Neural progenitor cell (in vitro differentiated cells): ENCODE data around the gene LASP1. TPM values are rescaled to one million over a fixed set of nuclear protein-coding genes. Genes with fewer than 3 reads are reported as not detected.

ENCODE experiments used
- DNase-seq: peaks from one replicate; pipeline ENCODE4 v3.0.0-alpha.2; 2016; ENCODE audit warnings: low spot score
- H2AFZ ChIP-seq: fragments of 200-600 bp; sonication (generic); replicated peaks from 2 replicates; pipeline ENCODE4 v1.6.1; 2016; ENCODE audit warnings: antibody characterized with exemption
- H3F3A ChIP-seq: fragments of 200-600 bp; sonication (generic); 2 replicates; pipeline ENCODE4 v1.6.1; 2016; ENCODE audit warnings: antibody characterized with exemption, low read depth
- H3K27ac ChIP-seq: fragments of 200-600 bp; sonication (generic); 2 replicates; pipeline ENCODE4 v1.5.1; 2016; ENCODE audit warnings: mild to moderate bottlenecking
- H3K27me3 ChIP-seq: fragments of 200-600 bp; sonication (generic); 2 replicates; pipeline ENCODE4 v1.6.1; 2016; ENCODE audit warnings: mild to moderate bottlenecking, moderate library complexity
- H3K36me3 ChIP-seq: fragments of 200-600 bp; sonication (generic); 2 replicates; pipeline ENCODE4 v1.5.1; 2016
- H3K4me1 ChIP-seq: fragments of 200-600 bp; sonication (generic); 2 replicates; pipeline ENCODE4 v1.6.1; 2016; ENCODE audit warnings: mixed run types
- H3K4me2 ChIP-seq: fragments of 200-600 bp; sonication (generic); 2 replicates; pipeline ENCODE4 v1.6.1; 2016
- H3K4me3 ChIP-seq: fragments of 200-600 bp; sonication (generic); 2 replicates; pipeline ENCODE4 v1.5.1; 2016
- H3K79me2 ChIP-seq: fragments of 200-600 bp; sonication (generic); 2 replicates; pipeline ENCODE4 v1.6.1; 2016; ENCODE audit warnings: low read depth
- H3K9ac ChIP-seq: fragments of 200-600 bp; sonication (generic); 2 replicates; pipeline ENCODE4 v1.6.1; 2016
- H3K9me3 ChIP-seq: fragments of 200-600 bp; sonication (generic); 2 replicates; pipeline ENCODE4 v1.5.1; 2016; ENCODE audit warnings: low read depth
- H4K20me1 ChIP-seq: fragments of 200-600 bp; sonication (generic); 2 replicates; pipeline ENCODE4 v1.6.1; 2016; ENCODE audit warnings: low read depth
- H3K27ac Mint-ChIP-seq: 3 replicates; pipeline ENCODE4 v1.8.0; 2021; ENCODE audit warnings: mixed read lengths
- H3K27me3 Mint-ChIP-seq: 2 replicates; pipeline ENCODE4 v1.8.0; 2022; ENCODE audit warnings: low read depth, mild to moderate bottlenecking, inconsistent platforms, moderate library complexity, mixed read lengths; ENCODE audit not compliant: insufficient read depth
- H3K36me3 Mint-ChIP-seq: 3 replicates; pipeline ENCODE4 v1.8.0; 2021; ENCODE audit warnings: mixed read lengths
- H3K4me1 Mint-ChIP-seq: 3 replicates; pipeline ENCODE4 v1.8.0; 2021; ENCODE audit warnings: mixed read lengths
- H3K4me3 Mint-ChIP-seq: 3 replicates; pipeline ENCODE4 v1.8.0; 2021; ENCODE audit warnings: mild to moderate bottlenecking, moderate library complexity, mixed read lengths
- H3K9me3 Mint-ChIP-seq: 3 replicates; pipeline ENCODE4 v1.8.0; 2020; ENCODE audit warnings: mixed read lengths
- EZH2 ChIP-seq: fragments of 200-600 bp; sonication (generic); IDR thresholded peaks from 2 replicates; pipeline ENCODE4 v1.6.1; 2017; ENCODE audit warnings: antibody characterized with exemption, mild to moderate bottlenecking, moderate library complexity
- EZH2phosphoT487 ChIP-seq: fragments of 200-600 bp; sonication (generic); IDR thresholded peaks from 2 replicates; pipeline ENCODE4 v1.6.1; 2017; ENCODE audit warnings: antibody characterized with exemption
- total RNA-seq: library from RNA; depleted of rRNA; stranded (reverse); fragments of >200 nt; gene quantifications from 2 replicates; pipeline ENCODE4 v1.2.3, GENCODE V29; 2015; ENCODE audit warnings: low replicate concordance
- TF ChIP-seq, protein P1 (sequence below): fragments of 200-600 bp; sonication (generic); IDR thresholded peaks from 2 replicates; pipeline ENCODE4 v1.5.1; 2017; ENCODE audit warnings: antibody characterized with exemption, mild to moderate bottlenecking

LASP1 gene
- total RNA-seq, 1 donor from 2014 or later = 45.2 TPM

- no peak for TF ChIP-seq EZH2phosphoT487
- TF ChIP-seq EZH2 = no peak
- TF ChIP-seq, protein P1, sequence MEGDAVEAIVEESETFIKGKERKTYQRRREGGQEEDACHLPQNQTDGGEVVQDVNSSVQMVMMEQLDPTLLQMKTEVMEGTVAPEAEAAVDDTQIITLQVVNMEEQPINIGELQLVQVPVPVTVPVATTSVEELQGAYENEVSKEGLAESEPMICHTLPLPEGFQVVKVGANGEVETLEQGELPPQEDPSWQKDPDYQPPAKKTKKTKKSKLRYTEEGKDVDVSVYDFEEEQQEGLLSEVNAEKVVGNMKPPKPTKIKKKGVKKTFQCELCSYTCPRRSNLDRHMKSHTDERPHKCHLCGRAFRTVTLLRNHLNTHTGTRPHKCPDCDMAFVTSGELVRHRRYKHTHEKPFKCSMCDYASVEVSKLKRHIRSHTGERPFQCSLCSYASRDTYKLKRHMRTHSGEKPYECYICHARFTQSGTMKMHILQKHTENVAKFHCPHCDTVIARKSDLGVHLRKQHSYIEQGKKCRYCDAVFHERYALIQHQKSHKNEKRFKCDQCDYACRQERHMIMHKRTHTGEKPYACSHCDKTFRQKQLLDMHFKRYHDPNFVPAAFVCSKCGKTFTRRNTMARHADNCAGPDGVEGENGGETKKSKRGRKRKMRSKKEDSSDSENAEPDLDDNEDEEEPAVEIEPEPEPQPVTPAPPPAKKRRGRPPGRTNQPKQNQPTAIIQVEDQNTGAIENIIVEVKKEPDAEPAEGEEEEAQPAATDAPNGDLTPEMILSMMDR = no peak
- Mint-ChIP-seq H3K36me3 (peaks cover 7% of the 10 kb centered on the region), H3K4me3 (no peak overlapping the region), H3K4me1 (peaks cover 55% of the 10 kb centered on the region), H3K9me3 (no peaks in the 10 kb centered on the region), H3K27ac (no peak overlapping the region), H3K27me3 (peaks cover 3% of the 10 kb centered on the region)
- Histone ChIP-seq H3K4me3 (no peak overlapping the region), H2AFZ (no peak overlapping the region), H3F3A (peaks cover 24% of the 10 kb centered on the region), H3K4me2 (no peak overlapping the region), H4K20me1 (peaks cover 15% of the 10 kb centered on the region), H3K9me3 (no peaks in the 10 kb centered on the region), H3K79me2 (no peaks in the 10 kb centered on the region), H3K4me1 (peaks cover 41% of the 10 kb centered on the region), H3K27ac (no peak overlapping the region), H3K9ac (peak overlapping the region; percentile 8), H3K36me3 (no peaks in the 10 kb centered on the region), H3K27me3 (no peaks in the 10 kb centered on the region)
- no peak for DNase-seq
Observed at GRCh38 chr17:38898812-38899348, 29.0 kb downstream of the LASP1 start.

DNA sequence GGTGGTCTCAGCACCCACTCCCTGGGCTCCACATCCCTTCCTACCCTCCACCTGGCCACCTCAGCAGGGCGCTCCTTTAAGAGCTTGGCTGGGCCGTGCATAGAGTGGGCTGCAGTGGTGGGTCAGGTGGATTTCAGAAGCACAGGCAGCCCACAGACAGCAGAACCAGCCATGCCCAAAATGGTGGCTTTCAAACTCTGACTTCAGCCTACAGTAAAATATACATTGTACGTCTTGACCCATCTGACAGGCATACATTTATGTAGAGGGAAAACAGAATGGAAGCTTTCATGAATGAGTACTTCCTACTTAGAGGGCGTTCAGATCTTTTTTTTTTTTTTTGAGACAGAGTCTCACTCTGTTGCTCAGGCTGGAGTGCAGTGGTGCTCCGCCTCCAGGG lies 29.6 kb downstream of the LASP1 start:
- Mint-ChIP-seq H3K27me3 (peaks cover 3% of the 10 kb centered on the region), H3K4me3 (no peak overlapping the region), H3K4me1 (peaks cover 50% of the 10 kb centered on the region), H3K27ac (no peak overlapping the region), H3K9me3 (no peaks in the 10 kb centered on the region), H3K36me3 (peaks cover 10% of the 10 kb centered on the region)
- H3K4me2 ChIP-seq = no peak overlapping the region
- no peaks in the 10 kb centered on the region for H3K9me3 ChIP-seq
- no peak overlapping the region for H3K4me3 ChIP-seq
- H3K27ac ChIP-seq = no peak overlapping the region
- peaks cover 41% of the 10 kb centered on the region for H3K4me1 ChIP-seq
- peaks cover 24% of the 10 kb centered on the region for H3F3A ChIP-seq
- H3K36me3 ChIP-seq = no peaks in the 10 kb centered on the region
- no peak overlapping the region for H3K9ac ChIP-seq
- TF ChIP-seq, protein P1 = no peak
- TF ChIP-seq EZH2phosphoT487 (no peak), EZH2 (no peak)
- H2AFZ ChIP-seq = no peak overlapping the region
- peaks cover 13% of the 10 kb centered on the region for H4K20me1 ChIP-seq
- no peak for DNase-seq
- no peaks in the 10 kb centered on the region for H3K27me3 ChIP-seq
- no peaks in the 10 kb centered on the region for H3K79me2 ChIP-seq

GRCh38 chr17:38900978-38901656 lies 31.3 kb downstream of the LASP1 start:
- H3K9me3 ChIP-seq = no peaks in the 10 kb centered on the region
- H3K4me1 Mint-ChIP-seq = peaks cover 41% of the 10 kb centered on the region
- no peak overlapping the region for H2AFZ ChIP-seq
- H3K4me3 ChIP-seq = no peak overlapping the region
- H3K27me3 Mint-ChIP-seq = peaks cover 3% of the 10 kb centered on the region
- TF ChIP-seq, protein P1 = no peak
- TF ChIP-seq EZH2phosphoT487 (no peak), EZH2 (no peak)
- H4K20me1 ChIP-seq = peaks cover 13% of the 10 kb centered on the region
- H3K27ac ChIP-seq = peak overlapping the region; percentile 71
- H3F3A ChIP-seq = peaks cover 24% of the 10 kb centered on the region
- H3K9me3 Mint-ChIP-seq = no peaks in the 10 kb centered on the region
- peak overlapping the region; percentile 72 for H3K27ac Mint-ChIP-seq
- H3K9ac ChIP-seq = no peak overlapping the region
- H3K79me2 ChIP-seq = peaks cover 6% of the 10 kb centered on the region
- no peaks in the 10 kb centered on the region for H3K27me3 ChIP-seq
- DNase-seq = no peak
- H3K4me3 Mint-ChIP-seq = peak overlapping the region; percentile 52
- no peaks in the 10 kb centered on the region for H3K36me3 ChIP-seq
- H3K36me3 Mint-ChIP-seq = peaks cover 13% of the 10 kb centered on the region
- H3K4me2 ChIP-seq = peak overlapping the region; percentile 41
- H3K4me1 ChIP-seq = peaks cover 34% of the 10 kb centered on the region
